ENCODE data around the gene HSP90AA1.
"Not testable (repeated sequence)": the region's sequence is repeated elsewhere in the genome, so short reads cannot be mapped to it uniquely, and the experiment has no call there.

HSP90AA1 gene

GRCh38 chr14:102086972-102087761, at the start of gene HSP90AA1:
Gene HSP90AA1, minus strand, starts transcription at chr14:102087044. Its CDS starts 666 bp downstream, at chr14:102086378.
- peak; percentile 91 for DNase-seq

- DNase-seq = not testable (repeated sequence)
These were observed 48.6 kb upstream of the HSP90AA1 start for GRCh38 chr14:102135456-102135855.

- DNase-seq = not testable (repeated sequence)
These were observed 47.9 kb upstream of the HSP90AA1 start for GRCh38 chr14:102134719-102135118.

GRCh38 chr14:102134021-102134420, 47.2 kb upstream of the HSP90AA1 start:
- not testable (repeated sequence) for DNase-seq

- no peak for DNase-seq
These were observed 44.9 kb upstream of the HSP90AA1 start for GRCh38 chr14:102131741-102132140.

- no peak for DNase-seq
These were observed 40.1 kb upstream of the HSP90AA1 start for GRCh38 chr14:102126807-102127455.

- DNase-seq = no peak
These were observed 38.7 kb upstream of the HSP90AA1 start for GRCh38 chr14:102125546-102125945.

- DNase-seq = no peak
These were observed 37.6 kb upstream of the HSP90AA1 start for GRCh38 chr14:102124419-102124818.

GRCh38 chr14:102121567-102121966, 34.7 kb upstream of the HSP90AA1 start:
- no peak for DNase-seq

- DNase-seq = no peak
These were observed 34.0 kb upstream of the HSP90AA1 start for GRCh38 chr14:102120888-102121287.

- DNase-seq = no peak
These were observed 31.0 kb upstream of the HSP90AA1 start for GRCh38 chr14:102117852-102118251.

GRCh38 chr14:102116361-102117180, 29.7 kb upstream of the HSP90AA1 start:
- no peak for DNase-seq

- DNase-seq = no peak
These were observed 24.3 kb upstream of the HSP90AA1 start for GRCh38 chr14:102111101-102111500.

GRCh38 chr14:102109332-102109731, 22.5 kb upstream of the HSP90AA1 start:
- not testable (repeated sequence) for DNase-seq

GRCh38 chr14:102105369-102105768, 18.5 kb upstream of the HSP90AA1 start:
- DNase-seq = no peak

GRCh38 chr14:102103062-102103695, 16.3 kb upstream of the HSP90AA1 start:
- no peak for DNase-seq

- no peak for DNase-seq
These were observed 10.7 kb upstream of the HSP90AA1 start for GRCh38 chr14:102097441-102098135.

- DNase-seq = peak; percentile 81
These were observed 9.8 kb upstream of the HSP90AA1 start for GRCh38 chr14:102096569-102097188.

GRCh38 chr14:102095871-102096568, 9.2 kb upstream of the HSP90AA1 start:
- no peak for DNase-seq

- DNase-seq = peak; percentile 26
These were observed 8.5 kb upstream of the HSP90AA1 start for GRCh38 chr14:102095231-102095870.

GRCh38 chr14:102094101-102094500, 7.3 kb upstream of the HSP90AA1 start:
- DNase-seq = no peak
